ENCODE results near the gene SMOC2.

SMOC2 gene

GRCh38 chr6:168468045-168468444, 27.1 kb downstream of the SMOC2 start:
- H3K4me3 ChIP-seq (ENCODE audit: low read depth, low read length): no peak overlapping the region
- TF ChIP-seq CTCF (IDR thresholded peaks at IDR 0.05; ENCODE audit: low read depth, low read length): no peak

GRCh38 chr6:168469521-168469920, 28.5 kb downstream of the SMOC2 start:
- no peak for TF ChIP-seq CTCF (IDR thresholded peaks at IDR 0.05; ENCODE audit: low read depth, low read length)

GRCh38 chr6:168469926-168470325, 28.9 kb downstream of the SMOC2 start:
- no peak overlapping the region for H3K4me3 ChIP-seq (ENCODE audit: low read depth, low read length)
- no peak for TF ChIP-seq CTCF (IDR thresholded peaks at IDR 0.05; ENCODE audit: low read depth, low read length)

More at GRCh38 chr6:168469521-168469920, 28.5 kb downstream of the SMOC2 start:
- no peak overlapping the region for H3K4me3 ChIP-seq (ENCODE audit: low read depth, low read length)

GRCh38 chr6:168472363-168472762, 31.4 kb downstream of the SMOC2 start:
- no peak for TF ChIP-seq CTCF (IDR thresholded peaks at IDR 0.05; ENCODE audit: low read depth, low read length)
- H3K4me3 ChIP-seq (ENCODE audit: low read depth, low read length): no peak overlapping the region

GRCh38 chr6:168473197-168473596, 32.2 kb downstream of the SMOC2 start:
- no peak for TF ChIP-seq CTCF (IDR thresholded peaks at IDR 0.05; ENCODE audit: low read depth, low read length)

GRCh38 chr6:168475188-168476013, 34.4 kb downstream of the SMOC2 start:
- H3K4me3 ChIP-seq (ENCODE audit: low read depth, low read length): no peak overlapping the region
- TF ChIP-seq CTCF (IDR thresholded peaks at IDR 0.05; ENCODE audit: low read depth, low read length): no peak

More at GRCh38 chr6:168473197-168473596, 32.2 kb downstream of the SMOC2 start:
- H3K4me3 ChIP-seq (ENCODE audit: low read depth, low read length): no peak overlapping the region

- TF ChIP-seq CTCF (IDR thresholded peaks at IDR 0.05; ENCODE audit: low read depth, low read length): no peak
- no peak overlapping the region for H3K4me3 ChIP-seq (ENCODE audit: low read depth, low read length)
These were observed 38.4 kb downstream of the SMOC2 start for GRCh38 chr6:168479421-168479820.

Data from WI38 (cell line).